ENCODE results near the gene PTPRN2. TPM values are rescaled to one million over a fixed set of nuclear protein-coding genes. Genes with fewer than 3 reads are reported as not detected.

PTPRN2 gene
- polyA plus RNA-seq, 1 donor: 1.7 TPM

GRCh38 chr7:158267742-158268435 lies 319.7 kb downstream of the PTPRN2 start:
- no peak for DNase-seq (ENCODE audit: low read depth)

GRCh38 chr7:158266817-158267741 lies 320.5 kb downstream of the PTPRN2 start:
- DNase-seq (ENCODE audit: low read depth): no peak

GRCh38 chr7:158266426-158266816 lies 321.2 kb downstream of the PTPRN2 start:
- DNase-seq (ENCODE audit: low read depth): no peak

- DNase-seq (ENCODE audit: low read depth): no peak
Measured at GRCh38 chr7:158265743-158266080, 321.9 kb downstream of the PTPRN2 start.

GRCh38 chr7:158264881-158265742 lies 322.5 kb downstream of the PTPRN2 start:
- DNase-seq (ENCODE audit: low read depth): no peak

GRCh38 chr7:158263964-158264748 lies 323.5 kb downstream of the PTPRN2 start:
- DNase-seq (ENCODE audit: low read depth): no peak

GRCh38 chr7:158263110-158263963 lies 324.3 kb downstream of the PTPRN2 start:
- no peak for DNase-seq (ENCODE audit: low read depth)

GRCh38 chr7:158262284-158263109 lies 325.1 kb downstream of the PTPRN2 start:
- DNase-seq (ENCODE audit: low read depth): no peak

GRCh38 chr7:158261362-158262235 lies 326.0 kb downstream of the PTPRN2 start:
- DNase-seq (ENCODE audit: low read depth): no peak

- DNase-seq (ENCODE audit: low read depth): no peak
Measured at GRCh38 chr7:158260567-158261361, 326.9 kb downstream of the PTPRN2 start.

- no peak for DNase-seq (ENCODE audit: low read depth)
Measured at GRCh38 chr7:158259671-158260418, 327.8 kb downstream of the PTPRN2 start.

GRCh38 chr7:158259141-158259540 lies 328.5 kb downstream of the PTPRN2 start:
- DNase-seq (ENCODE audit: low read depth): no peak

- DNase-seq (ENCODE audit: low read depth): no peak
Measured at GRCh38 chr7:158258411-158259130, 329.1 kb downstream of the PTPRN2 start.

- no peak for DNase-seq (ENCODE audit: low read depth)
Measured at GRCh38 chr7:158257516-158258410, 329.9 kb downstream of the PTPRN2 start.

- no peak for DNase-seq (ENCODE audit: low read depth)
Measured at GRCh38 chr7:158257001-158257400, 330.6 kb downstream of the PTPRN2 start.
